ENCODE data around the gene KCNH5.

KCNH5 gene

DNA sequence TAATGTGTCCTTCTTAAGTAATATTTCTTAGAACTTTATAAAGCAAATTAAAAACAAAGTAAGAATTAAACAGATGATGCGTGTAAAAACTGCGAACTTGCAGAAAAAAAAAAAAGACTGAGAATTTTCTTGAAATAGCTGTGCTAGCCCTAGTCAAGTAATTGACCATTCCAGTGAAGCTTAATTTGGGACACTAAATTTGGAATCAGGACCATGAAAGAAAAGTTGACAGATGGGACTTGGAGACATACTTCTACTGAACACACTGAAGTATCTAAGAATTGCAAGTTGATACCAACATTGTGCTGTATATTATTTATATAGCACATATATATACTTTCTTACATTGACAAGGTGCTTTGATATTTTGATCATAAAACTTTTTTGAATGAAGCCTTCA lies 386.6 kb downstream of the KCNH5 start:
- DNase-seq (ENCODE audit: extremely low read depth, low read depth) = no peak
- TF ChIP-seq, protein P1, sequence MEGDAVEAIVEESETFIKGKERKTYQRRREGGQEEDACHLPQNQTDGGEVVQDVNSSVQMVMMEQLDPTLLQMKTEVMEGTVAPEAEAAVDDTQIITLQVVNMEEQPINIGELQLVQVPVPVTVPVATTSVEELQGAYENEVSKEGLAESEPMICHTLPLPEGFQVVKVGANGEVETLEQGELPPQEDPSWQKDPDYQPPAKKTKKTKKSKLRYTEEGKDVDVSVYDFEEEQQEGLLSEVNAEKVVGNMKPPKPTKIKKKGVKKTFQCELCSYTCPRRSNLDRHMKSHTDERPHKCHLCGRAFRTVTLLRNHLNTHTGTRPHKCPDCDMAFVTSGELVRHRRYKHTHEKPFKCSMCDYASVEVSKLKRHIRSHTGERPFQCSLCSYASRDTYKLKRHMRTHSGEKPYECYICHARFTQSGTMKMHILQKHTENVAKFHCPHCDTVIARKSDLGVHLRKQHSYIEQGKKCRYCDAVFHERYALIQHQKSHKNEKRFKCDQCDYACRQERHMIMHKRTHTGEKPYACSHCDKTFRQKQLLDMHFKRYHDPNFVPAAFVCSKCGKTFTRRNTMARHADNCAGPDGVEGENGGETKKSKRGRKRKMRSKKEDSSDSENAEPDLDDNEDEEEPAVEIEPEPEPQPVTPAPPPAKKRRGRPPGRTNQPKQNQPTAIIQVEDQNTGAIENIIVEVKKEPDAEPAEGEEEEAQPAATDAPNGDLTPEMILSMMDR (IDR thresholded peaks at IDR 0.05; ENCODE audit: low read depth, low read length) = no peak

DNA sequence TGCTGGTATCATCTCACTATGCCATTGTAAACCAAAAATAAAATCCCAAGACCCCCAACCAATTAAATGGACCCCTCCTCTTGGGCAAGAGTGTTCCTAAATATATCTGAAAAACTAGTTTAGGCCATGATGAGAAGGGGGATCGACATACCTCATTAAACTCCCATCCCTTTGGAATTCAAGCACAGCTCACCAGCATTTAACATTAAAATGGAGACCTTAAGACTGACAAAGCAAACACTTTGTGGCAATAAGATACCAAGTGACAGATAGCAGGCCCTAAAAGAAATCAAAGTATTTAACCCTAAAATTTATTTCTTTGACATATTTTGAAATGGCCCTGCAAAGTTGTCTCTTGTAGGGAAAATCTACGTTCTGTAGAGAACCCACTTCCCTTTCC lies 387.9 kb downstream of the KCNH5 start:
- TF ChIP-seq, protein P1 (IDR thresholded peaks at IDR 0.05; ENCODE audit: low read depth, low read length) = no peak
- DNase-seq (ENCODE audit: extremely low read depth, low read depth) = no peak

DNA sequence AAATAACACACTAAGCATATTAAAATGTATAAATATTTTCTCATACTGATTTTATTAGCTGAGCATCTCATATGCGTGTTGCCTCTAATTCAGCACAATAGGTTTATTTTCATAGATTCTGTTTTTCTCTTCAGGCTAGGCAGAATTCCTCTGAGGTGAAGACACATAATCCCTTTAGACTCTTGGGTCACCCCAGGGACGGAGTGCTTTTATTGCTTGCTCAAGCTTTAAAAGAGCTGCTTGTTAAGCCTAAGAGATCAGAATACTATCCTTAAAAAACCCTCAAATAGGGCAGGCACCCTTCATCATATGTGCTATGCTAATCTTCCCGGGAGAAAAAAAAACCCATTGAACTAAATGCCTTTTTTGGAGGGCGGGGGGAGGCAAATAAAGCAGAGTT lies 390.1 kb downstream of the KCNH5 start:
- TF ChIP-seq, protein P1 (IDR thresholded peaks at IDR 0.05; ENCODE audit: low read depth, low read length) = no peak
- no peak for DNase-seq (ENCODE audit: extremely low read depth, low read depth)

DNA sequence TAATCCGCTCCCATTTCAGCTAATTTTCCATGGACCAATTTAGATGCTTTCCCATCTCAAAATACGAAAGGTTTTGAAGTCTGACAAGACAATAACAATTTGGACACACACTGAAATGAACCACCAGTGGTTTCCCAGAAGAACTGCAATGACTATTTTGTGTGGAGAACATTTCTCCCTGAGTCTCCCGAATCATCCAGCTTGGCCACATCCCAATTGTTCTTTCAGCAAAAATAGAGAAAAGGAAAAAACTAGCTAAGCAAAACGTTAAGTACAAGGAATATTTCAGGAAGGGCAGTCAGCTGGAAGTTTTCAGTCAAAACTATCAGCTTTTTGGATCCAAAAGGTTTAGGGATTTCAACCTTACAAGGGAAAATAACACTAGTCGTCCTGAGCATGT lies 390.6 kb downstream of the KCNH5 start:
- DNase-seq (ENCODE audit: extremely low read depth, low read depth) = no peak
- TF ChIP-seq, protein P1 (IDR thresholded peaks at IDR 0.05; ENCODE audit: low read depth, low read length) = no peak

Data from AG09319 (cell line).